OCI-LY1 (cell line): Measurements from ENCODE around the gene SLC5A5.

Experiments
- H2AFZ ChIP-seq: fragments of 200-600 bp; sonication (generic), shearing (Covaris generic); 2 replicates; pipeline ENCODE4 v1.6.0; 2014; ENCODE audit warnings: antibody characterized with exemption, mild to moderate bottlenecking, low read length
- H3F3A ChIP-seq: fragments of 200-600 bp; sonication (generic), shearing (Covaris generic); 2 replicates; pipeline ENCODE4 v1.6.0; 2014; ENCODE audit warnings: mild to moderate bottlenecking, antibody characterized with exemption, low read length, moderate library complexity; ENCODE audit not compliant: insufficient read depth
- H3K27ac ChIP-seq: fragments of 200-600 bp; sonication (generic); 2 replicates; pipeline ENCODE4 v1.5.1; 2014; ENCODE audit warnings: low read length, mixed run types, mild to moderate bottlenecking, low read depth; ENCODE audit not compliant: poor library complexity, severe bottlenecking
- H3K27me3 ChIP-seq: fragments of 200-600 bp; sonication (generic); 2 replicates; pipeline ENCODE4 v1.6.0; 2014; ENCODE audit warnings: antibody characterized with exemption, mild to moderate bottlenecking, low read length, moderate library complexity; ENCODE audit not compliant: insufficient read depth
- H3K36me3 ChIP-seq: fragments of 200-600 bp; sonication (generic); 2 replicates; pipeline ENCODE4 v1.6.1; 2014; ENCODE audit warnings: mild to moderate bottlenecking, antibody characterized with exemption, low read length, moderate library complexity, mixed read lengths; ENCODE audit not compliant: insufficient read depth
- H3K4me1 ChIP-seq: fragments of 200-600 bp; sonication (generic); 2 replicates; pipeline ENCODE4 v1.5.1; 2014; ENCODE audit warnings: mild to moderate bottlenecking, low read length, moderate library complexity; ENCODE audit not compliant: insufficient read depth, severe bottlenecking
- H3K4me2 ChIP-seq: fragments of 200-600 bp; sonication (generic), shearing (Covaris generic); 2 replicates; pipeline ENCODE4 v1.6.1; 2014; ENCODE audit warnings: low read length
- H3K4me3 ChIP-seq: fragments of 200-600 bp; sonication (generic); 2 replicates; pipeline ENCODE4 v1.5.1; 2014; ENCODE audit warnings: low read length, low read depth, mild to moderate bottlenecking, mixed read lengths; ENCODE audit not compliant: poor library complexity, severe bottlenecking
- H3K79me2 ChIP-seq: fragments of 200-600 bp; shearing (Covaris generic); 2 replicates; pipeline ENCODE4 v1.6.1; 2016; ENCODE audit warnings: mixed run types, low read length, mixed read lengths; ENCODE audit not compliant: insufficient read depth
- H3K9ac ChIP-seq: fragments of 200-600 bp; sonication (generic), shearing (Covaris generic); 2 replicates; pipeline ENCODE4 v1.6.1; 2014; ENCODE audit warnings: mild to moderate bottlenecking, low read length, mixed read lengths
- H3K9me2 ChIP-seq: fragments of 200-600 bp; sonication (generic), shearing (Covaris generic); 2 replicates; pipeline ENCODE4 v1.6.1; 2014; ENCODE audit warnings: low read depth, mild to moderate bottlenecking, low read length, mixed read lengths
- H3K9me3 ChIP-seq: fragments of 200-600 bp; shearing (Covaris generic); 2 replicates; pipeline ENCODE4 v1.6.1; 2014; ENCODE audit warnings: low read length, mixed read lengths
- H4K20me1 ChIP-seq: fragments of 200-600 bp; sonication (generic), shearing (Covaris generic); 2 replicates; pipeline ENCODE4 v1.6.0; 2016; ENCODE audit warnings: mild to moderate bottlenecking, low read length; ENCODE audit not compliant: insufficient read depth
- EZH2 ChIP-seq: fragments of 200-600 bp; sonication (generic), shearing (Covaris generic); IDR thresholded peaks from 2 replicates; pipeline ENCODE4 v1.8.0; 2017; ENCODE audit warnings: borderline replicate concordance, mixed run types, mild to moderate bottlenecking, antibody characterized with exemption, low read length, moderate library complexity, mixed read lengths
- TF ChIP-seq, protein P1 (sequence below): fragments of 200-600 bp; sonication (generic), shearing (Covaris generic); IDR thresholded peaks from 2 replicates; pipeline ENCODE4 v1.5.1; 2017; ENCODE audit warnings: mild to moderate bottlenecking, antibody characterized with exemption, low read length, moderate library complexity, mixed read lengths

SLC5A5 gene

DNA sequence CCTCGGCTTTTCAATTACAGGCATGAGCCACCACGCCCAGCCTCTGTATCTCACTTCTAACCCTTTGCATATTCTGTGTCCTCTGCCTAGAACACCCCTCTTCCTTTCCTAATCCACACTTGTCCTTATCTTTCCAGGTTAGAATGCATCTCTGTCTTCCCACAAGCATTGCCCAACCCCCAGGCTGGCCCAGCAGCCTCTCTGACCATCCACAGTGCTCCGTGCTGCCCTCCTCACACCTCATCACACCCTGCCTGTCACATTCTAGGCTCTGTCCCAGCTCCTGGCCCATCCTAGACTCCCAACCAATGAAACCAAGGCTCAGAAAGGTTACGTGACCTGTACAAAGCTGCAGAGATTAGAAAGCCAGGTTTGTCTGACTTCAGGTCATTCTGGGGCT, 35.2 kb upstream of the SLC5A5 start:
- H3K4me1 ChIP-seq: no peaks in the 10 kb centered on the region
- no peak overlapping the region for H3K27ac ChIP-seq
- H3K9me3 ChIP-seq: no peaks in the 10 kb centered on the region
- no peak for TF ChIP-seq EZH2
- TF ChIP-seq, protein P1, sequence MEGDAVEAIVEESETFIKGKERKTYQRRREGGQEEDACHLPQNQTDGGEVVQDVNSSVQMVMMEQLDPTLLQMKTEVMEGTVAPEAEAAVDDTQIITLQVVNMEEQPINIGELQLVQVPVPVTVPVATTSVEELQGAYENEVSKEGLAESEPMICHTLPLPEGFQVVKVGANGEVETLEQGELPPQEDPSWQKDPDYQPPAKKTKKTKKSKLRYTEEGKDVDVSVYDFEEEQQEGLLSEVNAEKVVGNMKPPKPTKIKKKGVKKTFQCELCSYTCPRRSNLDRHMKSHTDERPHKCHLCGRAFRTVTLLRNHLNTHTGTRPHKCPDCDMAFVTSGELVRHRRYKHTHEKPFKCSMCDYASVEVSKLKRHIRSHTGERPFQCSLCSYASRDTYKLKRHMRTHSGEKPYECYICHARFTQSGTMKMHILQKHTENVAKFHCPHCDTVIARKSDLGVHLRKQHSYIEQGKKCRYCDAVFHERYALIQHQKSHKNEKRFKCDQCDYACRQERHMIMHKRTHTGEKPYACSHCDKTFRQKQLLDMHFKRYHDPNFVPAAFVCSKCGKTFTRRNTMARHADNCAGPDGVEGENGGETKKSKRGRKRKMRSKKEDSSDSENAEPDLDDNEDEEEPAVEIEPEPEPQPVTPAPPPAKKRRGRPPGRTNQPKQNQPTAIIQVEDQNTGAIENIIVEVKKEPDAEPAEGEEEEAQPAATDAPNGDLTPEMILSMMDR: no peak
- H3K4me3 ChIP-seq: no peak overlapping the region
- no peak overlapping the region for H2AFZ ChIP-seq
- no peaks in the 10 kb centered on the region for H3K79me2 ChIP-seq
- H4K20me1 ChIP-seq: no peaks in the 10 kb centered on the region
- no peak overlapping the region for H3K4me2 ChIP-seq
- no peak overlapping the region for H3K9ac ChIP-seq
- H3K9me2 ChIP-seq: no peaks in the 10 kb centered on the region
- no peaks in the 10 kb centered on the region for H3K27me3 ChIP-seq
- H3K36me3 ChIP-seq: no peaks in the 10 kb centered on the region
- H3F3A ChIP-seq: no peaks in the 10 kb centered on the region

DNA sequence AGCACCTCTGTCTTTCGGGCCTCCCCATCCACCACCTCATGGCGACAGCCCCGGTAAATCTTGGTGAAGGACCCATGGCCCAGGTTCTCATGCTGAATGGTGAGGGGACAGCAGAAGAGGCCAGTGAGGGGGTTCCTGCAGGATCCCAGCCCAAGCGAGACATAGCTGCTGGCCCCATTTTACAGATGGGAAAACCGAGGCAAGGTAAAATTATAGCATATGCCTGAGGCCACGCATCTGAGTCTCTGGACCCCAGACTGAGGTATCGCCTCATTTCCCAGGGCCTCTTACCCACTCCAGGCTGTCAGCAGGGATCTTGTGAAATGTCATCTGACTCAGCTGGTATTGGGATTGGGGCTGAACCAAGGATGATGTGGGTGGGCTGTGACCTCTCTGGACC, 33.8 kb upstream of the SLC5A5 start:
- Histone ChIP-seq H3K4me2 (no peak overlapping the region), H3K9me3 (no peaks in the 10 kb centered on the region), H3F3A (no peaks in the 10 kb centered on the region), H3K27ac (no peak overlapping the region), H3K36me3 (no peaks in the 10 kb centered on the region), H3K4me1 (no peaks in the 10 kb centered on the region), H3K9me2 (no peaks in the 10 kb centered on the region), H3K9ac (no peak overlapping the region), H3K27me3 (no peaks in the 10 kb centered on the region), H4K20me1 (no peaks in the 10 kb centered on the region), H3K79me2 (no peaks in the 10 kb centered on the region), H3K4me3 (no peak overlapping the region), H2AFZ (no peak overlapping the region)
- TF ChIP-seq, protein P1: no peak
- no peak for TF ChIP-seq EZH2

DNA sequence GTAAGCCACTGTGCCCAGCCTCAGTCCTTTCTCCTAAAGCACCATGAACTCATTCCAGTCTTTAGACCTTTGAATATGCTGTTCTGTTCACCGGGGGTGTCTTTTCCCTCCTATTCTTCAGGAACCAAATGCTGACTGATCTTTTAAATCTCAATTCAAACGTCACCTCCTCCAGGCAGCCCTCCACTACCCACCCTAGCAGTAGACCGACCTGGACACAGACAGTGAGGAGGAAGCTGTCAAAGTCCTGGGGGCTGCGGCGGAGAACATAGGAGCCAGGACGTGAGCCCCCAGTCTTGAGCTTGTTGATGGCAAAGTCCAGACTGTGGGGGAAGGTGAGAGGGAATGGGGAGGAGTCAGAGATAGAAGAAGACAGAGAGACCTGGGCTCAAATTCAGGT, 31.7 kb upstream of the SLC5A5 start:
- H3K27me3 ChIP-seq: no peaks in the 10 kb centered on the region
- no peak for TF ChIP-seq EZH2
- TF ChIP-seq, protein P1: no peak

More for the DNA sequence above, 31.7 kb upstream of the SLC5A5 start:
- no peaks in the 10 kb centered on the region for H3F3A ChIP-seq
- no peaks in the 10 kb centered on the region for H3K9me3 ChIP-seq
- no peak overlapping the region for H3K4me3 ChIP-seq
- no peaks in the 10 kb centered on the region for H3K36me3 ChIP-seq
- no peak overlapping the region for H2AFZ ChIP-seq
- H3K9ac ChIP-seq: no peak overlapping the region
- H3K79me2 ChIP-seq: no peaks in the 10 kb centered on the region
- no peaks in the 10 kb centered on the region for H4K20me1 ChIP-seq
- no peak overlapping the region for H3K27ac ChIP-seq
- no peaks in the 10 kb centered on the region for H3K9me2 ChIP-seq
- H3K4me1 ChIP-seq: no peaks in the 10 kb centered on the region
- H3K4me2 ChIP-seq: no peak overlapping the region
